CD14-positive monocyte (primary cell): ENCODE results near the gene IYD. TPM values are rescaled to one million over a fixed set of nuclear protein-coding genes. Genes with fewer than 3 reads are reported as not detected.

Experiments used
- DNase-seq, 3 donors: peaks; one replicate each; pipeline ENCODE4 v3.0.0-alpha.2; 2011 to 2022
- H2AFZ ChIP-seq: 2 replicates; pipeline ENCODE4 v1.6.0; 2012; ENCODE audit warnings: mild to moderate bottlenecking, low read depth, low read length, inconsistent platforms; ENCODE audit not compliant: insufficient read depth, poor library complexity, severe bottlenecking
- H3K27ac ChIP-seq, 2 donors: 1 replicate in 1 of 2; 2 replicates in 1 of 2; pipeline ENCODE4 v1.5.1; 2012 to 2013; ENCODE audit warnings: low read length in 2 of 2, control low read depth in 1 of 2, inconsistent platforms in 1 of 2, low read depth in 1 of 2, mild to moderate bottlenecking in 1 of 2
- H3K27me3 ChIP-seq, 2 donors: one replicate each; pipeline versions ENCODE4 v1.6.0 to v1.6.1; 2011 to 2013; ENCODE audit warnings: low read length in 2 of 2; ENCODE audit not compliant: control insufficient read depth in 2 of 2, insufficient read depth in 2 of 2
- H3K36me3 ChIP-seq, 2 donors: replicated peaks in 1 of 2; 1 replicate in 1 of 2; 2 replicates in 1 of 2; pipeline versions ENCODE4 v1.5.1 to v1.6.1; 2012 to 2013; ENCODE audit warnings: low read length in 2 of 2, control low read depth in 1 of 2, inconsistent platforms in 1 of 2, mild to moderate bottlenecking in 1 of 2; ENCODE audit not compliant: insufficient read depth in 2 of 2, control insufficient read depth in 1 of 2
- H3K4me1 ChIP-seq, 2 donors: 1 replicate in 1 of 2; 2 replicates in 1 of 2; pipeline versions ENCODE4 v1.5.1 to v1.6.1; 2012 to 2013; ENCODE audit warnings: low read length in 2 of 2, control low read depth in 1 of 2, inconsistent platforms in 1 of 2, mild to moderate bottlenecking in 1 of 2, moderate library complexity in 1 of 2; ENCODE audit not compliant: insufficient read depth in 2 of 2, control insufficient read depth in 1 of 2
- H3K4me2 ChIP-seq: replicated peaks from 2 replicates; pipeline ENCODE3; 2012; ENCODE audit warnings: low read length, moderate library complexity, mild to moderate bottlenecking; ENCODE audit not compliant: poor library complexity, severe bottlenecking; ENCODE audit errors: extremely low read depth
- H3K4me3 ChIP-seq, 3 experiments: fragments of 200-600 bp in 1 of 3; sonication (generic) in 1 of 3; replicated peaks in 1 of 3; 1 replicate in 2 of 3; 2 replicates in 1 of 3; pipeline ENCODE4 v1.5.1; 2011 to 2013; ENCODE audit warnings: low read length in 3 of 3, mild to moderate bottlenecking in 3 of 3, control low read depth in 2 of 3, low read depth in 2 of 3, inconsistent platforms in 1 of 3, moderate library complexity in 1 of 3
- H3K79me2 ChIP-seq: 2 replicates; pipeline ENCODE4 v1.6.0; 2012; ENCODE audit warnings: mild to moderate bottlenecking, control low read depth, inconsistent platforms, low read length, moderate library complexity; ENCODE audit not compliant: insufficient read depth
- H3K9ac ChIP-seq: 2 replicates; pipeline ENCODE4 v1.6.0; 2017; ENCODE audit warnings: low read length, mild to moderate bottlenecking; ENCODE audit not compliant: insufficient read depth, poor library complexity, severe bottlenecking
- H3K9me3 ChIP-seq, 2 donors: replicated peaks in 1 of 2; 1 replicate in 1 of 2; 2 replicates in 1 of 2; pipeline versions ENCODE4 v1.5.1 to v1.6.1; 2012 to 2013; ENCODE audit warnings: low read length in 2 of 2, control low read depth in 1 of 2; ENCODE audit not compliant: control insufficient read depth in 1 of 2, insufficient read depth in 1 of 2
- H4K20me1 ChIP-seq: 2 replicates; pipeline ENCODE4 v1.6.0; 2012; ENCODE audit warnings: mild to moderate bottlenecking, low read length, control low read depth, moderate library complexity; ENCODE audit not compliant: insufficient read depth
- H3K27ac Mint-ChIP-seq, 7 donors: one replicate each; pipeline ENCODE4 v1.8.0; 2020; ENCODE audit warnings: mild to moderate bottlenecking in 7 of 7, mixed read lengths in 7 of 7, moderate library complexity in 6 of 7, inconsistent platforms in 2 of 7
- H3K27me3 Mint-ChIP-seq, 3 donors: one replicate each; pipeline ENCODE4 v1.8.0; 2021 to 2022; ENCODE audit warnings: low read depth in 3 of 3, mild to moderate bottlenecking in 3 of 3, mixed read lengths in 3 of 3, moderate library complexity in 3 of 3, inconsistent platforms in 1 of 3
- H3K36me3 Mint-ChIP-seq, 2 donors: one replicate each; pipeline ENCODE4 v1.8.0; 2020; ENCODE audit warnings: mixed read lengths in 2 of 2, inconsistent platforms in 1 of 2, mild to moderate bottlenecking in 1 of 2
- H3K4me1 Mint-ChIP-seq: one replicate; pipeline ENCODE4 v1.8.0; 2020; ENCODE audit warnings: mild to moderate bottlenecking, mixed read lengths
- H3K4me3 Mint-ChIP-seq, 2 donors: one replicate each; pipeline ENCODE4 v1.8.0; 2020; ENCODE audit warnings: mild to moderate bottlenecking in 2 of 2, mixed read lengths in 2 of 2, moderate library complexity in 1 of 2
- H3K9me3 Mint-ChIP-seq, 7 donors: one replicate each; pipeline ENCODE4 v1.8.0; 2020 to 2022; ENCODE audit warnings: mixed read lengths in 7 of 7, mild to moderate bottlenecking in 6 of 7, moderate library complexity in 6 of 7, inconsistent platforms in 2 of 7
- CTCF ChIP-seq: fragments of 200-600 bp; IDR thresholded peaks from one replicate; pipeline ENCODE4 v1.8.0; 2022; ENCODE audit warnings: antibody characterized with exemption, mild to moderate bottlenecking
- WGBS: methylation state at CpG from one replicate; pipeline ENCODE4 v1.1.5; 2013; ENCODE audit warnings: missing lambda C conversion rate; ENCODE audit not compliant: insufficient coverage; 5-methylcytosine and 5-hydroxymethylcytosine counted together
- intact Hi-C, 2 donors: fragments of 100-400 bp; cut with micrococcal nuclease; formaldehyde crosslinking; loops; one replicate each; pipeline versions ENCODE4 v1.15.0 to v1.15.1; 2023
- polyA plus RNA-seq, 3 donors: library from polyadenylated mRNA; depleted of rRNA in 1 of 3; unstranded in 2 of 3; stranded (reverse) in 1 of 3; fragments of 300-500 nt in 2 of 3; fragments of >200 nt in 1 of 3; fragmentation: Illumina TruSeq in 2 of 3; gene quantifications; 1 replicate in 2 of 3; 2 replicates in 1 of 3; pipeline ENCODE4 v1.2.3, GENCODE V29; 2012 to 2021

The IYD gene
- polyA plus RNA-seq, 3 donors, result not detected

- H3K4me1 Mint-ChIP-seq, result no peaks in the 10 kb centered on the region
- 88% methylated on average over 4 of the region's 8 CpGs for WGBS
- no peaks in the 10 kb centered on the region for H3K36me3 Mint-ChIP-seq
- intact Hi-C loops, result no loop called here
- Histone ChIP-seq H3K27me3 (no peaks in the 10 kb centered on the region), H3K9ac (no peak overlapping the region), H4K20me1 (no peaks in the 10 kb centered on the region), H3K27ac (no peak overlapping the region), H3K9me3 (peaks cover 0 to under 1% of the 10 kb centered on the region in 2 donors), H3K4me1 (no peaks in the 10 kb centered on the region), H3K36me3 (no peaks in the 10 kb centered on the region), H3K79me2 (no peaks in the 10 kb centered on the region), H3K4me2 (no peak overlapping the region), H3K4me3 (no peak overlapping the region), H2AFZ (no peak overlapping the region)
- H3K9me3 Mint-ChIP-seq, result peaks cover 0 to 3% (median 0%) of the 10 kb centered on the region in 7 donors
- no peak for DNase-seq
- H3K27ac Mint-ChIP-seq, result no peak overlapping the region
- TF ChIP-seq CTCF, result no peak
- peaks cover 0 to 6% (median 3%) of the 10 kb centered on the region in 3 donors for H3K27me3 Mint-ChIP-seq
- H3K4me3 Mint-ChIP-seq, result no peak overlapping the region
Measured at GRCh38 chr6:150430815-150431214, 62.0 kb downstream of the IYD start.

GRCh38 chr6:150435360-150435759, 66.5 kb downstream of the IYD start:
- H3K4me1 Mint-ChIP-seq, result no peaks in the 10 kb centered on the region
- no peaks in the 10 kb centered on the region for H4K20me1 ChIP-seq
- no peak overlapping the region for H3K27ac ChIP-seq
- no peaks in the 10 kb centered on the region for H3K36me3 Mint-ChIP-seq
- H3K36me3 ChIP-seq, result no peaks in the 10 kb centered on the region
- H3K9ac ChIP-seq, result no peak overlapping the region
- DNase-seq, result no peak
- no peaks in the 10 kb centered on the region for H3K27me3 ChIP-seq
- intact Hi-C loops, result no loop called here
- no peaks in the 10 kb centered on the region for H3K4me1 ChIP-seq
- H2AFZ ChIP-seq, result no peak overlapping the region
- H3K27me3 Mint-ChIP-seq, result peaks cover 0 to 3% (median 2%) of the 10 kb centered on the region in 3 donors
- H3K27ac Mint-ChIP-seq, result no peak overlapping the region
- peaks cover 0 to 3% of the 10 kb centered on the region in 2 donors for H3K9me3 ChIP-seq
- no CpG with 5 or more reads among the region's 3 CpGs for WGBS
- H3K4me2 ChIP-seq, result no peak overlapping the region
- no peaks in the 10 kb centered on the region for H3K79me2 ChIP-seq
- H3K9me3 Mint-ChIP-seq, result peaks cover 2 to 7% (median 3%) of the 10 kb centered on the region in 7 donors
- no peak for TF ChIP-seq CTCF
- H3K4me3 Mint-ChIP-seq, result no peak overlapping the region
- H3K4me3 ChIP-seq, result no peak overlapping the region
